CD4-positive, alpha-beta T cell treated with Interleukin-6 at 100 ng/mL for 8 hours (primary cell): ENCODE results near the gene MRRF.

ENCODE experiments used
- DNase-seq: peaks from one replicate; pipeline ENCODE4 v3.0.0-alpha.2; 2020; ENCODE audit warnings: mixed read lengths, low spot score

The MRRF gene

DNA sequence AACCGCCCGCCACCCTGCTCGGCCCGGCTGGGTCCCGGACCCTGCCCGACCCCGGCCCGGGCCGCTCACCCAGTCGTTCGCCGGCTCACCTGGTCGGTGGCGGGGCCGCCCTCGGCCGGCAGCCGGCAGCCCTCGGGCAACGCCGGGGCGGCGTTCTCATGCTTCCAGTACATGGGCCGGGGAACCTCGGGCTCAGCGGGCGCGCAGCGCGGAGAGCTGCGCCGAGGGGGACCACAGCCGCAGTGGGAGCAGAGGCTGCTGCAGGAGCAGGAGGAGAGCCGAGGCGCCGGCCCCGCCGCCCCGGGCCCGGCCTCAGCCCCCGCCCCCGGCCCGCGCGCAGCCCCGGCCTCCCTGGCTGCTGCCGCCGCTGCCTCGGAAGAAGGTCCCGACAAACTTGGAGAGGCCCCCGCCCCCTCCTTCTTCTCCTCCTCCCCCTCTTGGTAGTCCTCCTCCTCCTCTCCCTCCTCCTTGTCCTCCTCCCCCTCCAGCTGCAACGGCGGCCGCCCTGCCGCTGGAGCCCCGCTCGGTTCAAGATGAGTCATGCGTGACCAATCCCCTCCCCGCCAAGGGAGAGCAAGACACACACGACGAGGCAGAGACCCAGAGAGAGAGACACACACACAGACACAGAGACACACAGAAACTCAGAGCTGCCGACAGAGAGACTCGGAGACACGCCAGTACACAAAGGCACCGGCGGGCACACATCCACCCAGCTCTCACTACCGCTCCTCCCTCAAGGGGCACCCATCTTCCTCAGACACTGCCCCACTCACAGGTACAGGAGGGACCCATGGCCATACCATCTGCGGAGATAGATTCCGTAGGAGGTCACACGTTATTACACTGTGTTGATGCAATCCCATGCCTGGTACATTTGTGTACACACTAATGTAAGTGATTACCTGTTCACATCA is 35.9 kb upstream of the MRRF start, which contains the start of gene LHX6:
Gene LHX6, minus strand, starts transcription at position 390 of the 917 bp plus-strand sequence. Its CDS starts 217 bp downstream, at position 173.
- DNase-seq = no peak

DNA sequence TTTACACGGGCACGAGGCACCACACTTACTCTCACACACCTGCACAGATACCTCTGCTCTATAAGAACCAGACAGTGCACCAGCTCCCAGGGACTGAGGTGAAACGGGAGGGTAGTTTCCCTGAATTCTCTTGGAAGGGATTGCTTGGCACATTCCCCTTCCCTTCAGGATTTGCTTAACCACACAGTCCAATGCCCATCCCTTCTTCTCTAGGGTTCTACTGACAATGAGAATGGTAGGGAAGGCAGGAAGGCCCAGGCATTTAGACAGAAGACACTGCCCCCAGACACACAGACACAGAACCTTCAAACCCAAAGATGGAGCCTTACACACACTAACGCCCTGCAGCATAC is 35.2 kb upstream of the MRRF start:
- no peak for DNase-seq

DNA sequence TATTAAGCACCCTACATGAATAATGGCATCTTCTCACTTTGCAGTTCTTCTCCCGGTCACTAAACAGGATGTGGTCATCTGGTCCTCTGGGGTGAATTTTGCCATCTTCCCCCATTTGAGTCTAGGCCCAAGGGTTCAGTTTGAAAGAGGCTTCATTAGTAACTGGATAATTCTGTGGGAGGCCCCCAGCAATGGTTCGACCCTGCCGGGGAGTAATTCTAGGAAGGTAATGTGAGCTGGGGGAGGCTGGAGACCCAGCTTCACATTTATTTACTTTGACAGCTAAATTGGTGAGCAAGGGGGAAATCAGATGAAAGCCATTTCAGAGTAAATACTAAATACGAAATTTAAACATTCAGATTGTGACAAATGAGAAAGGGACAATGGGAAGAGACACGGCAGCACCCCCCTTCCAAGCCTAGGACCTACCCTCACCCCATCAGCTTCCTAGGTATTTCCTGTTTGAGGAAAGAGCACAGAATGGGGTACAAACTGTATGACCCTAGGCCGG is 31.8 kb upstream of the MRRF start:
- no peak for DNase-seq

DNA sequence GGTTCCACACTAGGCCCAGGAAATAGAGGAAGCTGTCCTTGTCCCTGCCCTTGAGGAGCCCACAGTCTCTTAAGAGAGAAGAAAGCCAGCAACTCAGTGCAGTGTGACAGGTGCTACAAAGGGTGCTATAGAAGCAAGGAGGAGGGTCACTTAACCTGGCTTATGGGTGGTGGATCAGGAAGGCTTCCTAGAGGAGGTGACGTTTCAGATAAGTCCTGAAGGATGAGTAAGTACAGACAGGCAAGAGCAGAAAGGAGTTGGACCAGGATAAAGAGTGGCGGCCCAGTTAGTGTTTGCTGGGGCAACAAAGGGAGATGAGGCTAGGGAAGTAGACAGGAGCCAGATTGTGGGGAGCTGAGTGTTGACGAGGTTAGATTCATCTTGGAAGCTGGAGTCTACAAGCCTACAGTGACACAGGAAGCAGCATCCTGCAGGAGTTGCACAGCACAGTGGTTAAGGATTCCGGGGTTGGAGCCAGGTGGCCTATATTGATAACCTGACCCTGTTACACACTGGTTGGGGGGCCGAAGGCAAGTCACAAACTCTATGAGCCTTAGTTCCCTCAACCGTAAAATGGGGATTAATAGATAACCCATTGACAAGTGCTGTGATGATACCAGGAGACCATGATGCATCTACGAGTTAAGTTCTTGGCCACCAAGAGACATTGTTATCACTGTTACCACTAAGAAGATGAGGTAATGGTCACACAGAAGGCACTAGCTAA is 30.5 kb upstream of the MRRF start:
- no peak for DNase-seq

GRCh38 chr9:122236681-122237080 is 28.0 kb upstream of the MRRF start:
- DNase-seq = no peak

DNA sequence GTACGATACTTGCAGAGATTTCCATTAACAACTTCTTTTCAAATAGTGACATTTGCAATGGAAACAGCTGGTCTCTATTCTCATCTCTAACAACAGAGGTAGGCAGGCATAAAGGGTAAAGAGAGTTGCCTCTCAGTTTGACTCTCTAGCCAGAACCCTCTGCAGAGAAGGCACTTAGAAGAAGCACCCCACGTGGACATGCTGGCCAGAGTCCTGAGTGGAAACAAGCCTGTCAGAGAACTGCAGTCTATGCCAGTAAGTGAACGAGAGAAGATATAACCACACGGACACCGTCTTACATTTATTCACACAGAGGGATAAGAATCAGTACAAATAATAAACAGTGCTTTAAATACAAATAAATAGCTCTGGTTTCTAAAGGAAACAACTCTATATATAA is 25.0 kb upstream of the MRRF start:
- no peak for DNase-seq

GRCh38 chr9:122244349-122244748 is 20.3 kb upstream of the MRRF start:
- DNase-seq = no peak

GRCh38 chr9:122246666-122247065 is 18.0 kb upstream of the MRRF start:
- no peak for DNase-seq

GRCh38 chr9:122248448-122248865 is 16.2 kb upstream of the MRRF start:
- DNase-seq = no peak

DNA sequence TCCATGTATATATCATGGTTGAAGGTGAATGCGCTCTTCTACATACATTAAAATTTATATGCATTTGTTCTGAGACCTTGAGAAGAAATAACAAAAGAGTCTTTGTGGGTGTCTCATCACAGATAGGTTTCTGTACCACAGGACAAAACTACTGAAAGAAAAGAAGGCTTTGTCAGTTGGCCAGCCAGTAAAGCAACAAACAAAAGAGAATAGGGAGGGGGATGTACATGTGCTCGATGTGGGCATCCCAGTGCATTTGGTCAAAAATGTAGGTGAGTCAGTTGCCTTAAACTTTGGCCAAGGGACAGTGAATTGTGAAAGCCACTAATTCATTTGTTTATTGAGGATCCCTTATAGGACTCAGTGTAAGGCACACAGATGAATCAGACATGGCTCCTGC is 13.3 kb upstream of the MRRF start:
- no peak for DNase-seq

GRCh38 chr9:122252796-122253195 is 11.9 kb upstream of the MRRF start:
- no peak for DNase-seq

- DNase-seq = no peak
Measured at GRCh38 chr9:122254761-122255160, 9.9 kb upstream of the MRRF start.

DNA sequence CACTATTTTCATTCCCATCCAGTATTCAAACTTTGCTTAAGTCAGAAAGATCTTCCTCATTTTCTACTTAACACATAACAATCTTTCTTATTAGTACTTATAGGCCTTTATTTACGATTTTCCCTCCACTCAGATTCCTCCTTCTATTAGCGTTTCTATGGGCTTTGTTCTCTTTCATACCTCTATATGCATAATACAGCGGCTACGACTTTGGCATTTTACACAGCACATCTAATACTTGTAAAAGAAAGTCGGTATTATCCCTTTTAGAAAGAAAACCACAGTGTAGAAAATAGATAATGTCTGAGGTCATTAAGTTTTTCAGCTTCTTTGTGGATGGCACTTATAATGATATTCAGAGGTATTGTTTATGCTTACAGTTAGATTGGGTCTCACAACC is 8.5 kb upstream of the MRRF start:
- no peak for DNase-seq

- no peak for DNase-seq
Measured at GRCh38 chr9:122258886-122259415, 5.7 kb upstream of the MRRF start.

DNA sequence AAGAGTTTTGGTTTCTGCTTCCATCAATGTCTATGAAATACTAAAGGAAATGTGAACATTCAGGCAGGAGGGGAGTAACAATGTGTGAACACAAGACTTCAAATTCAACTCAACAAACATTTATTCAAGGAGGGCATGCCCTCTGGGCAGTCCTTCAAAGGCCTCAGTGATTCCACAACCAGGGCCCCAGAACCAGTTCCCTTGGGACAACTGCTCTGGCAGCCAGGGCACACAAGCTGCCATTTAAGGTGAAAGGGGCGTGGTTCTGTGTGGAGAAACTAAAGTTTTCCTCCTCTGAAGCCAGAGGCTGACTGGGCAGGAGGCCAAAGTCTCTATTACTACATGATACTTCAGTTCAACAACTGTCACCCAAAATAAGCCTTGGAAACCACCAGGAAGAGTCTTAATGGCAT is 3.2 kb upstream of the MRRF start:
- no peak for DNase-seq

DNA sequence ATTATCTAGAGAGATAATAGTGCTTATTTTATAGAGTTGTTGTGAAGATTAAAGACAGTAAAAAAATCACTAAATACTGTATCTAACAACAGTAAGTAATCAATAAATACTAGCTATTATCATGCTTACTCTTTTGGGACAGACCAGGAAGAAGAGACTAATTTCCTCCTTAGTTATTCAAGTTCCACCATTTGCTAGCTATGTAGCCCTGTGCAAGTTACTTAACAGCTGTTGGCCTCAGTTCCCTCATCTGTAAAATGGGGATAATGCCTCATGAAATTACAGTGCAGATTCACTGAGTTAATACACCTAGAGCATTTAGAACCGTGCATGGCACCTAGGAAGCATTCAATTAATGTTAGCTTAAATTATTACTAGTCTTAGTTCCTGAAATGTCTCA is 2.6 kb upstream of the MRRF start:
- no peak for DNase-seq

- DNase-seq = no peak
Measured at GRCh38 chr9:122263699-122264349, 858 bp upstream of the MRRF start.

DNA sequence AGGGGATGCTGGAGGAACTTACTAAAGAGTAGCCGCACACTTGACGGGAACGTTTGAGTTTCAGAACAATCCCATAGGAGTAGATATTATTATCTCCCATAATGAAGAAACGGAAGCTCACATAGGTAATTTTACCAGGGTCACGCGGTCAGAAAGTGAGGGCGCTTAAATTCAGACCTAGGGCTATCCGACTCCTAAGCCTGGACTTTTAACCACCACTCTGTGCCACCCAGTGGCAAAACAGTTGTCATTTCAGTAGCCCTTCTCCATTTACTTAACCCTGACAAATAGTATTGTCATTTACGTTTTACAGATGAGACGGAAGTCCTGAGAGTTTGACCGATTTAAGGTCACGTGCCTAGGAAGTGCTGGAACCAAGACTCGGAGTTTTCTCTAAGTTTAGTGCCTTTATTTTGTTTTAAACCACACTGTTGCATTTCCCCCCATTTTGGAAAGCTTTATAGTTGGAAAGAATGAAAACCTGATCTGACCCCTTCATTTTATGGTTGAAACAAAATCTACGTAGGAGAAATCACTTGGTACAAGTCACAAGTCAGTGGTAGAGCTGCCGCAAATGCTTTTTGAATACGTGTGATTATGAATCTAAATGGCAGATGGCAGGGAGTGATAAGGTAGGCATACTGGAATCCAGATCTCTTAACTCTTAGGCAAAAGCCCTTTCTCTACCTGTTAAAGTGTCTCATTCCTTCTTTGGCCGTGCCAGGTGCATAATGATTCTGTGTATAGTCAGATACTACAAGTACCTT is 650 bp downstream of the MRRF start:
- DNase-seq = peak; percentile 21

- DNase-seq = no peak
Measured at GRCh38 chr9:122268041-122268814, 3.5 kb downstream of the MRRF start.

- no peak for DNase-seq
Measured at GRCh38 chr9:122274055-122274454, 9.4 kb downstream of the MRRF start.

DNA sequence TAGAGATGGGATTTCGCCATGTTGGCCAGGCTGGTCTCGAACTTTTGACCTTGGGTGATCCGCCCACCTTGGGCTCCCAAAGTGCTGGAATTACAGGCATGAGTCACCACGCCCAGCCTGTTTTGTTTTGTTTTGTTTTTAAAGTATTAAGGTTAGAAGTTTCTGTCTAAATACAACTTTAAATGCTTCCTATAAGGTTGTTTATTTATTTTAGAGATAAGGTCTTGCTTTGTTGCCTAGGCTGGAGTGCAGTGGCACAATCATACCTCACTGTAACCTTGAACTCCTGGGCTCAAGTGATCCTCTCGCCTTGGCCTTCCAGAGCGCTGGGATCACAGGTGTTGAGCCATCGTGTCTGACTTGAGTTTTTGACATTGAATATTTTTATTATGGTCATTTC is 11.4 kb downstream of the MRRF start:
- DNase-seq = no peak
